ENCODE results near the gene SOSTDC1.
"Not testable (repeated sequence)": the region's sequence is repeated elsewhere in the genome, so short reads cannot be mapped to it uniquely, and the experiment has no call there.

SOSTDC1 gene

GRCh38 chr7:16465469-16466361 lies at the start of gene SOSTDC1:
SOSTDC1 (minus strand) TSS chr7:16465738; CDS start chr7:16465668, 70 bp downstream.
- no peak for DNase-seq

- no peak for DNase-seq
These were observed 49.2 kb upstream of the SOSTDC1 start for GRCh38 chr7:16514729-16515128.

GRCh38 chr7:16514271-16514670 lies 48.7 kb upstream of the SOSTDC1 start:
- DNase-seq = no peak

- no peak for DNase-seq
These were observed 46.6 kb upstream of the SOSTDC1 start for GRCh38 chr7:16512097-16512496.

- no peak for DNase-seq
These were observed 45.8 kb upstream of the SOSTDC1 start for GRCh38 chr7:16511314-16511713.

- no peak for DNase-seq
These were observed 44.3 kb upstream of the SOSTDC1 start for GRCh38 chr7:16509829-16510228.

GRCh38 chr7:16506422-16506821 lies 40.9 kb upstream of the SOSTDC1 start:
- DNase-seq = not testable (repeated sequence)

- no peak for DNase-seq
These were observed 38.5 kb upstream of the SOSTDC1 start for GRCh38 chr7:16504019-16504418.

GRCh38 chr7:16502303-16502702 lies 36.8 kb upstream of the SOSTDC1 start:
- DNase-seq = no peak

- no peak for DNase-seq
These were observed 32.6 kb upstream of the SOSTDC1 start for GRCh38 chr7:16498122-16498521.

GRCh38 chr7:16494955-16495719 lies 29.6 kb upstream of the SOSTDC1 start:
- DNase-seq = no peak

- DNase-seq = no peak
These were observed 29.0 kb upstream of the SOSTDC1 start for GRCh38 chr7:16494551-16494950.

GRCh38 chr7:16493266-16493665 lies 27.7 kb upstream of the SOSTDC1 start:
- DNase-seq = no peak

- no peak for DNase-seq
These were observed 27.1 kb upstream of the SOSTDC1 start for GRCh38 chr7:16492513-16493062.

- no peak for DNase-seq
These were observed 25.6 kb upstream of the SOSTDC1 start for GRCh38 chr7:16491148-16491547.

- no peak for DNase-seq
These were observed 19.1 kb upstream of the SOSTDC1 start for GRCh38 chr7:16484453-16485158.

GRCh38 chr7:16479591-16479990 lies 14.1 kb upstream of the SOSTDC1 start:
- no peak for DNase-seq

GRCh38 chr7:16479161-16479560 lies 13.6 kb upstream of the SOSTDC1 start:
- DNase-seq = no peak

GRCh38 chr7:16471933-16472332 lies 6.4 kb upstream of the SOSTDC1 start:
- DNase-seq = no peak

GRCh38 chr7:16463949-16464715 lies 1.4 kb downstream of the SOSTDC1 start:
- no peak for DNase-seq

- no peak for DNase-seq
These were observed 2.0 kb downstream of the SOSTDC1 start for GRCh38 chr7:16463520-16463919.

GRCh38 chr7:16462431-16462889 lies 3.1 kb downstream of the SOSTDC1 start:
- DNase-seq = no peak

All from stimulated activated naive CD4-positive, alpha-beta T cell treated with Interleukin-2 at 50 U/mL for 16 hours (primary cell).